HG03457 (cell line): ENCODE data around the gene HOXA5.

Experiments
- ATAC-seq: cut with Tn5 transposase; IDR thresholded peaks from one replicate; pipeline ENCODE4 v1.9.1; 2021; ENCODE audit warnings: moderate number of reproducible peaks; ENCODE audit not compliant: unreplicated experiment

The HOXA5 gene

DNA sequence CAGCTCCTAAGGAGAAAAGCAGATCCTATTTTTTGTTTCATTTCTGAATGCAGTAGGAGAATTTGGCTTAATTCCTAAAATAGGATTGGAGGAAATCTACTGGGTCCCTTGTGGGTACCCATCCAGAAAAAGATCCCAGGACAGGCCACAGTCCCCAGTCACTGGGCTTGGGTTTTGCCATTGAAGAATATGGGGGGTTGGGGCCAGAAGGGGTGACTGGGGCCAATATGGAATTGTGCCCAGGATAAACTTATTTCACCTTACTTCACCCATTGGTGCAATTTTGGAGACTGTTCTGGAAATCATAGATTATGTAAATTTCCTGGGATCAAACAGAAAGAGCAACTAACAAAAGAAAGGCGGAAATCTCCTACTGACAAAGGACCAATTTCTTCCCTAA is 5.0 kb downstream of the HOXA5 start:
- no peak for ATAC-seq

DNA sequence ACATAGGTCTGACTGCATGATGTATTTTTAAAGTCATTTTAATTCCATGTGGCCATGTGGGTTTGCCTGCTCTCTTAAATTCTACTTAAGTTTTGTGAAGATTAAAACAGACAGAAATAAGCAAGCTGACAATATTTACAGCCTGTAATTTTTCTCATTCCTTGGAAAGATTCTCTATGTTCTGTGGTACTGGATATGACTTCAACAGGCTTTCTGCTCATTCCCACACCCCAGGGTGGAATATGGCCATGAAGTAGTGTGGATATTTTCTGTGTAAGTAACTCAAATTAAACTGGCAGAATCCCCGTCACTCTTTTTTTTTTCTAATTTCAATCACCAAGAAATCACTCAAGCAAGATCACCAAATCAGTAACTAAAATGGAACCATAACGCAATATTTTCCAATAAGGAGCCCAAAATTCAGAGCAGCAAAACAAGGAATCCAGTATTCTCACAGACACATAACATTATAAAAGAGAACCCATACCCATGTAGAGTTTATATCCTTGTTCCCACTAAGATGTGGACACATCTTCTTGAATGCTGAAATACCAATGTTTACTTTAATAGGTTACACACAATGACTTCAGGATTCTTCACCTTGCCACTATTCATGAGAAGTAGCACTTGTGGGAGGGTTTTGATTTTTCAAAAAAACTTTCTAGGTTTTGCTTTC is 5.7 kb downstream of the HOXA5 start:
- no peak for ATAC-seq

- no peak for ATAC-seq
These were observed 9.1 kb downstream of the HOXA5 start for GRCh38 chr7:27134392-27134791.

DNA sequence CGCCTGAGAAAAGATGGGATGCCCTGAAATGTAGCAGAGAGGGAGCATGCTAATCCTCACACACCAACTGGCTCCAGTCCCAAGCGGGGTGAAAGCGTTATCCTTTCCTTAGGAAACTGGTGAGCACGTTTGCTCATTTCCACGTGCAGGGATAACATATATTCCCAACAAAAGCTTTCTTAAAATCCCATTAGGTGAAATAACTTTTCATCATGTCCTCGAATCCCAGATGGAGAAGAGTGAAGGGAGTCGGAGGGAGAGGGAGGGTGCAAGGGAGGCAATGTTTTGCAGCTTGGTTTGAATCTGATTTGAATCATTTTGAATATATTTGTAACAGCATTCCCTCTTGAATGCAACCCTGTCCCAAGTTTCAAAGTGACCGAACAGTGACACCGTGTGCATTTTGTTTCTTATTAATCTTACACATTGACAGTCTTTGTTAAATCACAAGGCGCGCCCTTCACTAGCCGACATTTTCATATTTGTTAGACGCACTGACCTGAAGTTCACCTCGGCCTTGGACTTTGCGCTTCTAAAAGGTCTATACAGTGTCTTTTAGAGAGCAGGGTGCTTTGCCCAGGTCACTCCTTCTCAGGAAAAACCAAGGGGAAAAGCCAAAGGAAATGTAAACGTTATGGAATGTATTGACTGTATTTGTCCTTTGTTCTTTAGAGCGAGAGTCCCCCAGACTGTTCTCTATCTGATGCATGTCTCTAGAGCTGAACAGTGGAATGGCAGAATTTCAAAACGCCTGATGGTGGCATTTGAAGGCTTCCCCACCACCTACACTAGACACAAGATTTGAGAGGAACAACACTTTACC is 9.9 kb downstream of the HOXA5 start:
- no peak for ATAC-seq

GRCh38 chr7:27132978-27133377 is 10.5 kb downstream of the HOXA5 start:
- ATAC-seq: no peak

DNA sequence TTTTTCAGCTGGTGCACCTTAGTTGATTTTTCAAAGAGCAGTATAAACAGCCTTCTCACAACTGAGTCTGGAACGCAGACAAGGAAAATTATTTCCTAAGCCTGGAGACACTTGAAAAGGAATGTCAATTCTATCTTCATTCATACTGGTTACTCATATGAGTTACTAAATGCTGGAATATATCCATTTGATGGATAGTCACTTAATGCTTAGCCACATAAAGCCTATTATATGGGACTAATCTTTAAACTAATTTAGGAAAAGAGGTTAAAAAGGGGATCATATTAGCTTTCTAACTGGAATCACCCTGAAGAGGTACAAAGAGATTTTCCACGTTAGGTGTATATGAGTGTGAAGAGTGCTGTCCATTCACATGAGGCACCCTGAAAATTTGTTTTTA is 11.3 kb downstream of the HOXA5 start:
- no peak for ATAC-seq

DNA sequence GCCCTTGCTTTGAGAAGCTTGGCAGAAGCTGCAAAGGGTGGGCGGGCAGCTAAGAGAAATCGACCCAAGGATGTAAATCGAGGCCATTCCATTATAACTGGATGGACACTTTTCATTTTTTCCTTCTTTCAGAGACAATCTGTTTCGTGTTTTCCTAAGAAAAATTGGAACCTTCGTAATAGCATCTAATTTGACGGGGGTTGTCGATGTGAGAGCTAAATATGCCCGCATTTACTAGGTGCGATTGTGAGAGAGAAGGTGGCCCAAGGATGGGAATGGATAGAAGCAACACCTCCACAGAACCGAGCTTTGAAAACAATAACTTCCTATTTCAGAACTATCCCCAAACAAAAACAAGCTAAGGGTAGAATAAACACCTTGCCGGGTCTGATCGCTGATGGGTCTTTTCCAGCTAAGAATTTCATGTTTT is 12.1 kb downstream of the HOXA5 start:
- ATAC-seq: no peak

DNA sequence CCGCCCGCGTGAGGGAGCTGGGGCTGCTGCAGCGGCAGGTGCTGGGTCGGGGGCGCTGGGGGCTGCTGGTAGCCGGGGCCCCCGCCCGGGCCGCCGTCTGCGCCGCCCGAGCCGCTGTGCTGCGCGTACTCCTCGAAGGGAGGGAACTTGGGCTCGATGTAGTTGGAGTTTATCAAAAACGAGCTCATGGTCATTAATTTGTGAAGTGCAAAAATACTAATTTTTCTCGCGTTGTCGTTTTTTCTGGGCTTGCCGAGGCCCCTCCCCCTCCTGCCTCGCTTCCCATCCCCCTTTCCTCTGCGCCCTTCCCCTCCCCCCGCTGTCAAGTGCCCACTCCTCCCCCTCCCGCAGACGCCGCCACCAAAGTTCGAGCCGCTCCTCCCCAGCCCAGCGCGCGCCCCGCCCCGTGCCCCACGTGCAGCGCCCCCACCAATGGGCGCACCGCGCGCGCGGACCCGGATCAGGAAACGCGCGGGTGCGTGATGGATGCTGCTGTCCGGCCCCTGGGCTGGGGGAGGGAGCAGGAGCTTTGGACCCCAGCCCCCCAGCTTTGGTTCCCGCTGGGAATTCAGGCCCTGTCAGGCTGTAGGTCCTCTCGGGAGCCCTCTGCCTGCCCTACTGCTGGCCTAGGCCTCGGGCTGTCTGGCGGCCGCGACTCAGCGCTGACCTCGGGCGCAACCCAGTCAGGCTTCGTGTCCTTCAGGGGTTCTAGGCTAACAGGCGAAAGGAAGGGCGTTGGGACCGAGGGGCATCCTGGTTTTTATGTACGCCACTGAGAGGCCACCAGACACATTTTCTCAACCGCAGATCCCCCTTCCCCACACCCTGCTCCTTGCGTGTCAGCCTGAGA is 12.7 kb downstream of the HOXA5 start, which contains the start of gene HOXA4:
Gene HOXA4 (minus strand): TSS at position 218 of the 850 bp plus-strand sequence. CDS start 24 bp downstream, at position 194.
- no peak for ATAC-seq

DNA sequence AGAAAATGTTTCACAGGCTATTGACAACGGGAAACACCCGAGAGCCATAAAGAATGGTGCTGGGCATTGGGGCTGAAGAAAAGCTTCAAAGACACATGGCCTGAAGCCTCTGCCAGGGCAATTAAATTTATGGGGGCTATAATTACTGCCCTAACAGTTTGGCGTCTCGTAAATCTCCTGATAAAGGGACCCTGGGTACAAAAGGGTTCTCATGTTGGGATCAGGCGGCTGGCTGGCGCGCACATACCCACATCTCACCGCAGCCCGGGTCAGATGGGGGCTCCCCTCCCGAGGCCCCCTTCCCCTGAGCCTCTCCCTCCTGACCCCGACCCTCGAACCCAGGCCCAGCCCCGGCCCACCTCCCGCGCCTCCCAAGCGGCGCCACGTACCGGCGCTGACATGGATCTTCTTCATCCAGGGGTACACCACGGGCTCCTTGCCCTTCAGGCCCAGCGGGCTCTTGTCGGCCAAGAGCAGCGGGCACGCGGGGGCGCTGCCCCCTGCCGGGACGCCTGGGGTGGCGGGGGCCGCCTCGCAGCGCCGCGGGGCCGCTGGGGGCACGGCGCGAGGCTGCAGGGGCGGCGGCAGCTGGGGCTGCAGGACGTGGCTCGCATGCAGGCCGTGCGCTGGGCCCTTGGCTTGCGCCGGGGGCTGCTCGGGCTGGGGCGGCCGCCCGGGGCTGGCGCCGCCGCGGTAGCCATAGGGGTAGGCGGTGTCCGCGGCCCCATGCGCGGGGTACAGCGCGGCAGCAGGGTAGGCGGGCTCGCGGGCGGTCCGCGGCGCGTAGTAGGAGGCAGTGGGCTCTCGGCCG is 13.5 kb downstream of the HOXA5 start:
- no peak for ATAC-seq

DNA sequence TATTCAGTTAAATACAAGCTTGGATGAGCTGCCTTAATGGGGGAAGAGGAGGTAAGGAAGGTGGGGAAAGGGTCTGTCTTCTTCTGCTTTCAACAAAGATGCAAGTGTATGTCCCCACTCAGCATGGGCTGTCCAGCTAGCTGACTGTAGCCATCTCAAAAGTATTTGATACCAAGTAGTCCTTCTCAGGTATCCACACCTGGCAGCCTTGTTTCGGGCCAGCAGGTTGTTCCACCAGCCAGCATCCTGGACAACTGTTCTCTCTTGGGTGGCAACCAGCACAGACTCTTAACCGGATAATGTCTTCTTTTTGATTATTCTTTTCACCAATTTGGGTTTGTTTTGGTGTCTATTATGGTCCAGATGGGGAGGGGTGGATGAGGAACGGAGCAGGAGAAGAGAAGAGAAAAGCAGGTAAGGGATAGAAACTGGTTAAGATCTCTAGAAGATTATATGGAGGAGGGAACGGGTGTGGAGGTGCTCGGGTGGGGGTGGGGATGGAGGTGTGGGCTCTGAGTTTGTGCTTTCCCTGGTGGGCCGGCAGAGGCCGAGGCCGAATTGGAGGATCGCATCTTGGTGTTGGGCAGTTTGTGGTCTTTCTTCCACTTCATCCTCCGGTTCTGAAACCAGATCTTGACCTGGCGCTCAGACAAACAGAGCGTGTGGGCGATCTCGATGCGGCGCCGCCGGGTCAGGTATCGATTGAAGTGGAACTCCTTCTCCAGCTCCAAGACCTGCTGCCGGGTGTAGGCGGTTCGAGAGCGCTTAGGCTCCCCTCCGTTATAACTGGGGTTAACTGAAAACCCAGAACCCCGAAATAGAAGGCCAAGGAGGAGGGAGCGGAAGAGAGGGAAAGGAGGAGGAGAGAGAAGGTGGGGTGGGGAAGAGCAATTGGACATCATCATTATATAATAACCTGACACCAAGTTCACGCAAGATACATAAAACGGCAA is 14.4 kb downstream of the HOXA5 start:
- ATAC-seq: no peak

DNA sequence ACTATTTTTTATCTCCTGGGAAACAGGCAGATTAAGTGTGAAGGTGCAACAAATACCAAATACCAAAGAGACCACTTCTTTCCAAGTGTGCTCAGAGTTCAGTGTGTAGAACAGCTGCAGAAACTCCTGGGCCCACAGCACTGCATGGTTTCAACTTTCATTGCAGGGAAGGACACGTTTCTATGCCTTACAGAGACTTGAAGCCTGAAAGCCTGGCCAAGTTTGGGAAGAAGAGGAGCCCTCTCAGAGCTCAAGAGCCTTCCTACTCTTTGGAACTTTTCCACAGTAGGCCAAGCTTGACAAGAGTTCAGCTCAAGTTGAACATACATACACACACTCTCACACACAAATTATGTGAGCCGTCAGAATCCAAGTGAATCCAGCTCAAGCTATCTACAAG is 15.4 kb downstream of the HOXA5 start:
- ATAC-seq: no peak

- ATAC-seq: no peak
These were observed 16.7 kb downstream of the HOXA5 start for GRCh38 chr7:27126596-27127327.

- no peak for ATAC-seq
These were observed 17.5 kb downstream of the HOXA5 start for GRCh38 chr7:27125986-27126394.

DNA sequence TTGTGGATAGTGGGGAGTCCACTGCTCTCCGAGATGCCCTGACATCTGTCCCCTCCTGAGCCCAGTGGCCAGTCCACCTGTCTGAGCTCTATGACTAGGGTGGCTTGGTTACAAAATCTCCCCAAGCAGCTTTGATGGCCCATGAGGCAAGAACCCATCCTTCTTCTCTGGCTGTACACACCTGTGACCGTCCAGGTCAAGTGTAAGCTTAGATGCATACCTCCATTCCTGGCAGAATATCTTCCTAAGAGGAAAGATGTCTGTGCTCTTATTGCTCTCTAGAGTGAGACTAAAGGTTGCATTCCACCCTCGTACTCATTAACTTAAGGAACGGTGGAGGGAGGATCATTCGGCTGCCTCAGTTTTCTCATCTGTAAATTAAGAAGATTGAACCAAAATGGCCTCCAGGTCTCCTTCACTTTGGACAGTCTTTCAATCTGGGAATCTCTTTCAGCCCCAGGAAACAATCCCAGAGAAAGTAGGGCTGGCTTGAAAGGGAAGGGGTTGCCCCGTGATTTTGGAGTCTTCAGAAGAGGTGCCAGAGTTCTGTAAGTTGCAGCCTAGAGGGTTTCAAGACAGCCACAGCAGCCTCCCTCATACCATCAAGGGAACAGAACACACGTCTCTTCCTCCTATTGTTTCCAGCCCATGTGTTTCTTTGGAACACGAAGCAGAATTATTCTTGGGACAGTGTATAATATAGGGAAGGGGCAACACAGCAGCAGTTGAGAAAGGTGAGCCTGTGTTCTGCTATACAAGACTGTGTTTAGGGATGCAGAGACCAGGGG is 18.4 kb downstream of the HOXA5 start:
- ATAC-seq: no peak

GRCh38 chr7:27124096-27124901 is 19.2 kb downstream of the HOXA5 start:
- ATAC-seq: no peak

GRCh38 chr7:27123477-27124053 is 19.9 kb downstream of the HOXA5 start:
- ATAC-seq: no peak

DNA sequence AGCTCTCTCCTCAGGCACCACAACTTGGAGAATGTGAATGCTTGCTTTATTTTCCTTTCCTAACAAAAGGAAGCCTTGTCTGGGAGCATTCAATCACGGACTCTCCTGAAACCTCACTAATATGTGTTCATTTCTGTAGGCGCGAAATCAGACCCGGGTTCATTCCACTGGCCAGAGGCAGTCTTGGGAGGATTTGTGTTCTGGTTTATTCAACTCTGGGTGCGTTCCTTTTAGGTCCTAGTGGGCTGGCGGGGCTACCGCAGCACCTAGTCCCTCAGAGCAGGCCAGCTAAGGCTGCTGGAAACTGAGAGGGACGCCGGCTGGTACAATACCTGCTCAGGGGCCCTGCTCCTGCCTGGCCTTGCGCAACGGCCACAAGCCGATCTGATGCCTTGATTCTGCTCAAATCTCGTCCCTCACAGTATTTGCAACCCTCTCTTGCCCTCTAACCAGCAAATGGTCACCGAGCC is 20.4 kb downstream of the HOXA5 start:
- ATAC-seq: no peak
